Calu3 (cell line): ENCODE data around the gene ZBTB49. TPM values are rescaled to one million over a fixed set of nuclear protein-coding genes. Genes with fewer than 3 reads are reported as not detected.

Experiments used
- Bru-seq: library from RNA; stranded (reverse); fragments of 400-500 nt; gene quantifications from one replicate; lab custom pipeline; 2021; lab: Mats Ljungman, UMichigan
- BruChase-seq, 2 experiments: library from RNA; stranded (reverse); fragments of 400-500 nt; gene quantifications; one replicate each; lab custom pipeline; 2021; lab: Mats Ljungman, UMichigan
- BruUV-seq: library from RNA; stranded (reverse); fragments of 400-500 nt; replicated peaks from 2 replicates; lab custom pipeline; 2021; lab: Mats Ljungman, UMichigan
- CTCF ChIA-PET: fragments of 300-600 bp; sonication (Branson Sonifier 250); formaldehyde crosslinking; loops from one replicate; lab custom pipeline; 2022; ENCODE audit warnings: antibody characterized with exemption; lab: Charles Lee
- DNase-seq: peaks from one replicate; pipeline ENCODE4 v3.0.0; 2022
- H3K27ac Mint-ChIP-seq: one replicate; pipeline ENCODE4 v1.8.0; 2022; ENCODE audit warnings: mixed read lengths; ENCODE audit not compliant: unreplicated experiment
- H3K27me3 Mint-ChIP-seq: one replicate; pipeline ENCODE4 v1.8.0; 2022; ENCODE audit warnings: mixed read lengths; ENCODE audit not compliant: unreplicated experiment
- H3K36me3 Mint-ChIP-seq: one replicate; pipeline ENCODE4 v1.8.0; 2022; ENCODE audit warnings: mild to moderate bottlenecking, moderate library complexity, mixed read lengths; ENCODE audit not compliant: insufficient read depth, unreplicated experiment
- H3K4me1 Mint-ChIP-seq: one replicate; pipeline ENCODE4 v1.8.0; 2022; ENCODE audit warnings: mild to moderate bottlenecking, low read depth, mixed read lengths; ENCODE audit not compliant: unreplicated experiment
- H3K4me3 Mint-ChIP-seq: one replicate; pipeline ENCODE4 v1.8.0; 2022; ENCODE audit warnings: mild to moderate bottlenecking, low read depth, moderate library complexity, mixed read lengths; ENCODE audit not compliant: unreplicated experiment
- H3K9me3 Mint-ChIP-seq: one replicate; pipeline ENCODE4 v1.8.0; 2022; ENCODE audit warnings: low read depth, mixed read lengths; ENCODE audit not compliant: unreplicated experiment
- CTCF ChIP-seq: fragments of 200-600 bp; IDR thresholded peaks from one replicate; pipeline ENCODE4 v1.8.0; 2022; ENCODE audit warnings: antibody characterized with exemption; ENCODE audit not compliant: unreplicated experiment
- intact Hi-C: fragments of 100-400 bp; cut with micrococcal nuclease; formaldehyde crosslinking; loops from one replicate; pipeline ENCODE4 v1.10.0; 2022; ENCODE audit not compliant: unreplicated experiment
- long read RNA-seq: library from polyadenylated mRNA; stranded (forward); transcript quantifications from one replicate; pipeline ENCODE4 v2.0.0, GENCODE V29; 2022
- total RNA-seq: library from RNA; stranded (reverse); gene quantifications from 2 replicates; pipeline ENCODE4 v1.2.3, GENCODE V29; 2022

Gene ZBTB49
- 3.3 and 5.9 TPM in 2 replicates for total RNA-seq
- Bru-seq, nascent RNA = percentile 59 among the genes with signal in this experiment
- BruChase-seq, experiment 1, labeled RNA remaining after a 6-hour chase = percentile 42 among the genes with signal in this experiment
- percentile 45 among the genes with signal in this experiment for BruChase-seq, experiment 2, labeled RNA remaining after a 2-hour chase
- long read RNA-seq, partial matches to known transcripts = 1 of 2 reads
- long read RNA-seq, other reads (novel, unspliced or antisense) = 1 of 2 reads

GRCh38 chr4:4289941-4290850 is at the start of gene ZBTB49, which contains the start of gene LYAR:
TSS of gene ZBTB49 (plus strand) at chr4:4290251. CDS start at chr4:4299946, 9,695 bp downstream.
TSS of gene LYAR (minus strand) at chr4:4290154. CDS start at chr4:4283742, 6,412 bp downstream.
- H3K4me1 Mint-ChIP-seq = peaks cover 15% of the 10 kb centered on the region
- no TSS peak for BruUV-seq
- no peaks in the 10 kb centered on the region for H3K27me3 Mint-ChIP-seq
- intact Hi-C loops = no loop called here
- no peaks in the 10 kb centered on the region for H3K9me3 Mint-ChIP-seq
- DNase-seq = peak; percentile 94
- no peak for TF ChIP-seq CTCF
- CTCF ChIA-PET = no interaction called here
- peak within 1 kb of the TSS; percentile 58 for H3K27ac Mint-ChIP-seq
- peak within 1 kb of the TSS; percentile 98 for H3K4me3 Mint-ChIP-seq
- H3K36me3 Mint-ChIP-seq = peaks cover 27% of the 10 kb centered on the region

GRCh38 chr4:4245172-4245571 is 44.9 kb upstream of the ZBTB49 start:
- no peak for DNase-seq
- Mint-ChIP-seq H3K27me3 (no peaks in the 10 kb centered on the region), H3K9me3 (no peaks in the 10 kb centered on the region), H3K36me3 (peaks cover 25% of the 10 kb centered on the region), H3K4me3 (no peak overlapping the region), H3K27ac (no peak overlapping the region), H3K4me1 (peaks cover 9% of the 10 kb centered on the region)
- intact Hi-C loops = no loop called here
- no TSS peak for BruUV-seq
- TF ChIP-seq CTCF = no peak
- CTCF ChIA-PET = no interaction called here

GRCh38 chr4:4247696-4248028 is 42.4 kb upstream of the ZBTB49 start:
- no peak for TF ChIP-seq CTCF
- BruUV-seq = TSS peak; percentile 78
- CTCF ChIA-PET = interaction anchor here (0.6 to 1.3 kb wide), 3 partner anchors 12 to 277 kb away, joined by 3 to 4 read pairs (median 4); no protein-coding TSS in a partner anchor
- no peaks in the 10 kb centered on the region for H3K9me3 Mint-ChIP-seq
- H3K4me1 Mint-ChIP-seq = peaks cover 9% of the 10 kb centered on the region
- no peaks in the 10 kb centered on the region for H3K27me3 Mint-ChIP-seq
- H3K27ac Mint-ChIP-seq = peak overlapping the region; percentile 91
- no peak for DNase-seq
- intact Hi-C loops = no loop called here
- peaks cover 21% of the 10 kb centered on the region for H3K36me3 Mint-ChIP-seq
- H3K4me3 Mint-ChIP-seq = peak overlapping the region; percentile 86

GRCh38 chr4:4248029-4248884 is 41.8 kb upstream of the ZBTB49 start, which contains the start of gene TMEM128:
TSS of gene TMEM128 (minus strand) at chr4:4248223. CDS start at chr4:4248202, 21 bp downstream.
- DNase-seq = peak; percentile 83
- BruUV-seq = TSS peak; percentile 98
- Mint-ChIP-seq H3K4me1 (peaks cover 9% of the 10 kb centered on the region), H3K27ac (peak within 1 kb of the TSS; percentile 91), H3K27me3 (no peaks in the 10 kb centered on the region), H3K4me3 (peak within 1 kb of the TSS; percentile 86), H3K9me3 (no peaks in the 10 kb centered on the region), H3K36me3 (peaks cover 21% of the 10 kb centered on the region)
- intact Hi-C loops = no loop called here
- TF ChIP-seq CTCF = no peak
- CTCF ChIA-PET = interaction anchor here (0.6 to 1.3 kb wide), 3 partner anchors 12 to 276 kb away, joined by 3 to 4 read pairs (median 4); no protein-coding TSS in a partner anchor
